ENCODE measurements around the gene TFF2.

TFF2 gene

GRCh38 chr21:42383331-42383730 lies 32.5 kb upstream of the TFF2 start:
- DNase-seq: no peak

- no peak for DNase-seq
Measured at GRCh38 chr21:42382915-42383314, 32.1 kb upstream of the TFF2 start.

- no peak for DNase-seq
Measured at GRCh38 chr21:42381347-42381984, 30.7 kb upstream of the TFF2 start.

- no peak for DNase-seq
Measured at GRCh38 chr21:42379426-42380215, 28.8 kb upstream of the TFF2 start.

GRCh38 chr21:42378418-42378817 lies 27.6 kb upstream of the TFF2 start:
- DNase-seq: no peak

GRCh38 chr21:42377951-42378340 lies 27.2 kb upstream of the TFF2 start:
- no peak for DNase-seq

- DNase-seq: no peak
Measured at GRCh38 chr21:42377211-42377950, 26.6 kb upstream of the TFF2 start.

- DNase-seq: no peak
Measured at GRCh38 chr21:42376338-42376982, 25.7 kb upstream of the TFF2 start.

- no peak for DNase-seq
Measured at GRCh38 chr21:42375966-42376337, 25.2 kb upstream of the TFF2 start.

GRCh38 chr21:42375506-42375905 lies 24.7 kb upstream of the TFF2 start:
- DNase-seq: no peak

GRCh38 chr21:42374864-42375499 lies 24.2 kb upstream of the TFF2 start:
- no peak for DNase-seq

GRCh38 chr21:42374457-42374856 lies 23.7 kb upstream of the TFF2 start:
- no peak for DNase-seq

- DNase-seq: no peak
Measured at GRCh38 chr21:42373908-42374455, 23.2 kb upstream of the TFF2 start.

GRCh38 chr21:42373196-42373907 lies 22.6 kb upstream of the TFF2 start:
- DNase-seq: no peak

GRCh38 chr21:42370894-42371654 lies 20.3 kb upstream of the TFF2 start:
- DNase-seq: no peak

GRCh38 chr21:42369821-42370220 lies 19.0 kb upstream of the TFF2 start:
- no peak for DNase-seq

GRCh38 chr21:42367367-42368165 lies 16.8 kb upstream of the TFF2 start:
- DNase-seq: no peak

- no peak for DNase-seq
Measured at GRCh38 chr21:42366292-42367010, 15.7 kb upstream of the TFF2 start, which contains the start of gene TFF1. Gene TFF1, minus strand, starts transcription at chr21:42366535. Its CDS starts 40 bp downstream, at chr21:42366495.

- DNase-seq: no peak
Measured at GRCh38 chr21:42365770-42366169, 15.0 kb upstream of the TFF2 start.
